GM18498 (cell line): ENCODE data around the gene ANAPC15.
"Not testable (repeated sequence)": the region's sequence is repeated elsewhere in the genome, so short reads cannot be mapped to it uniquely, and the experiment has no call there.

ENCODE experiments used
- ATAC-seq: cut with Tn5 transposase; IDR thresholded peaks from one replicate; pipeline ENCODE4 v1.9.1; 2021; ENCODE audit warnings: mild to moderate bottlenecking, moderate library complexity; ENCODE audit not compliant: unreplicated experiment

The ANAPC15 gene

GRCh38 chr11:72112143-72112977 lies at the start of gene ANAPC15:
ANAPC15 (minus strand) TSS chr11:72112695; CDS start chr11:72111276, 1,419 bp downstream.
- ATAC-seq, result peak; percentile 89

GRCh38 chr11:72160319-72160718 lies 47.8 kb upstream of the ANAPC15 start:
- no peak for ATAC-seq

DNA sequence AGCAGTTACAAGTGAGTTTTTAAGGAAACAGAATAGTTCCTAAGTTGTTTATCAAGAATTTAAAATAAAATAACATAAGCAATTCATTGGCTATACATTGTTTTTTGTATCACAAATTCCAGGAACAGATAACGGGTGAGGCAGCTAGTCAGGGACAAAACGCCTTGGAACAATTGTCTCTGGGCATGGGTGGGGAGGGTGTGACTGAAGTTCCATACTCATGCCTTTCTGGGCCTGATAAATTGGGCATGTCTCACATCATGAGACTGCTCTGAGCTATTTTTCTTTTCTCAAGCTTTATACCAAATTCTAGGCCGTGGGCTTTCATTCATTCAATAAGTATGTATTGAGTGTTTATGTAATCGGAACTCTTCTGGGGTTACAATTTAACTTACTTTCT lies 44.6 kb upstream of the ANAPC15 start:
- ATAC-seq, result no peak

GRCh38 chr11:72155751-72156150 lies 43.3 kb upstream of the ANAPC15 start:
- no peak for ATAC-seq

DNA sequence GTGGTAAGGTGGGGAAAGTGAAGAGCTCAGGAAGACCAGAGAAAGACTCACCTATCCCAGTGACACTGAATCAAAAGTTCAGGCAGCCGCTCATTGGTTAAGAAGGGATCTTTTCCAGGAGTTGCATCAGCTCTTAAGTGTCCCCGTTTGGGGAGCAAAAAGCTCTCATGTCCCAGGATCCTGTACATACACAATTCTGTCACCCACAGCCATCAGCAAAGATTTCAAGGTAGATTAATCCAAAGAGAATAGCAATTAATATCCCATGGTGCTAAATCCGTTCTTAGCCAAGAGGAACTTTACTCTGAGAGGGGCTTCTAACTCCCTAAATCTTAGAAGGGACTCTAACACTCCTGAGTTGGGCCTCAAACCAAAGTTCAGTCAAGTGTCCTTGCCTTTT lies 42.3 kb upstream of the ANAPC15 start:
- no peak for ATAC-seq

DNA sequence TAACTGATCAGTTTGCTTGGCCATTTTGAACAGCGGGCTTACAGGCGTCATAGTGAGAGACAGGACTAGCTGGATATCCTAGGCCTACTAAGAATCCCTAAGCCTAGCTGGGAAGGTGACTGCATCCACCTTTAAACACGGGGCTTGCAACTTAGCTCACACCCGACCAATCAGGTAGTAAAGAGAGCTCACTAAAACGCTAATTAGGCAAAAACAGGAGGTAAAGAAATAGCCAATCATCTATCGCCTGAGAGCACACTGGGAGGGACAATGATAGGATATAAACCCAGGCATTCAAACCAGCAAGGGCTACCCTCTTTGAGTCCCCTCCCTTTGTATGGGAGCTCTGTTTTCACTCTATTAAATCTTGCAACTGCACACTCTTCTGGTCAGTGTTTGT lies 41.4 kb upstream of the ANAPC15 start:
- not testable (repeated sequence) for ATAC-seq

DNA sequence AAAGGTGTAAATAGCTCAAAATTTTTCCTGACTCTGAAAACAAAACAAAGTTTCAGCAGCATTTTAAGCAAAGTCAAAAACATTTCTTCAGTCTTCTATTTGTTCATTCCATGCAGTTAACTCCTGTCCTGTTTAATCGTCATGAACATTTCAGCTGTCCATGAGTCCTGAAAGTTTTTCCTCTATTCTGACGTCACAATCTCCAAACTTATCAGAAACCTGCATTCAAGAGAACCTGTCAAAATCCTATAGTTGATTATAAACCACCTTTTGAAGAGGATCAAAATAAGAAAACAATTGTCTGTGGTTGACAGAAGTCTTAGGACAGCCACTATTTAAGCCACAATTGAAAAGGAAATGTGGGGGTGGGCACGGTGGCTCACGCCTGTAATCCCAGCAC lies 38.4 kb upstream of the ANAPC15 start:
- no peak for ATAC-seq

DNA sequence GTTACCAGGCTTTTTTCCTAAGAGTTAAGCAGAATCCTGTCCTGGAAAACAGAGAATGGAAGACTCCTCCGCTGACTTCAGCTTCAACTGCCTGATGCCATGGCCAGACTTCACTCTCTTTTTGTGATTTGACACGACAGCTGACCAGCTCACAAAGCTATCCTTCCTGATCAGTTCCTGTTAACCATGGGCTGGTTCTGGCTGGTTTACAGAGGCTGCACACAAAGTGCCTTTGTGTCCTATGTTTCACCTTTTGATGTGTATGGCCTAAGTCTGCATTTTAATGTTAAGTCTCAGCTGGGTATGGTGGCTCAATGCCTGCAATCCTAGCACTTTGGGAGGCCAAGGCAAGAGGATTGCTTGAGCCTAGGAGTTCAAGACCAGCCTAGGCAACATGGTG lies 34.1 kb upstream of the ANAPC15 start:
- no peak for ATAC-seq

- no peak for ATAC-seq
Observed at GRCh38 chr11:72144807-72145565, 32.5 kb upstream of the ANAPC15 start.

- not testable (repeated sequence) for ATAC-seq
Observed at GRCh38 chr11:72142543-72142942, 30.0 kb upstream of the ANAPC15 start.

DNA sequence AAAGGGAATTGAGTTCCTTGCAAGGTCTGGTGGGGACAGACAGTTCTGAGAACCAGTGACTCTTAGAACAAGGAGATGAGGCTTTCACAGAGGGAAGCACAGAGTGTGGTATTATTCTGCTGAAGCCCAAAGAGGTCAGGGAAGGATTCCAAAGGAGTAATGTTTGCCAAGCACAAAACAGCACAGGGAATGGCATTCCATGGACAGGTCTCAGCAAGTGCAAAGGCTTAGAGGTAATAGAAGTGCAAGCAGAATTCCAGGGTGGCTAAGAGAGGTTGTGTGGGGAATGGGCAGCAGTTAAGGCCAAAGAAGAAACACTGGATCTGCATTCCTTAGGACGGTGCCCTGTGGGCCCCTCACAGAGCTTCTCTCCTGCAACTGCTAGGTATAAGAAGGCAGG lies 29.6 kb upstream of the ANAPC15 start:
- not testable (repeated sequence) for ATAC-seq

DNA sequence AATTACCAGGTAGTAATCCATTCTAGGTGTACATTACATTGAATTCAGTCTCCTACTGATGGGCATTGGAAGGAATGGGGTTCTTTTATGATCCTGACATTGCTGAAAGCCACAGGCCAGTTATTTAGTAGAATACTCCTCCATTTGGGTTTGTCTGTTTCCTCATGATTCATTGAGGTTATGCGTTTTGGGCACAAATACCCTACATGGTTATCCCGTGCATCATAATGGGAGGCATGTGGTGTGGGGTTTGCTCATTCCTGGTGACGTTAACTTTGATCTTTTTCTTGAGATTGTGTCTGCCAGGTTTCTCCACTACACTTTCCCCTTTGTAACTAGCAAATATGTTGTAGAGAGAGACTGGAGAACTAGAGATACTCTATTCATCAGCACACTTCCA lies 28.6 kb upstream of the ANAPC15 start:
- ATAC-seq, result no peak

- no peak for ATAC-seq
Observed at GRCh38 chr11:72140661-72141060, 28.2 kb upstream of the ANAPC15 start.

DNA sequence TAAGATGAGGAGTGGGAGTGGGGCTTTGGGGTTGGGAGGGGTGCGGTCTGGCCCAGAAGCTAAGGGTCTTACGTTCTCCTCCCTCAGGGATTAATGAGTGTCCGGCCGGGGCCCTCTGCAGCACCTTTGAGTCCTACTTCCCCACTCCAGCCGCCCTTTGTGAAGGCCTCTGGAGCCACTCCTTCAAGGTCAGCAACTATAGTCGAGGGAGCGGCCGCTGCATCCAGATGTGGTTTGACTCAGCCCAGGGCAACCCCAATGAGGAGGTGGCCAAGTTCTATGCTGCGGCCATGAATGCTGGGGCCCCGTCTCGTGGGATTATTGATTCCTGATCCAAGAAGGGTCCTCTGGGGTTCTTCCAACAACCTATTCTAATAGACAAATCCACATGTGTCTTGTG lies 27.0 kb upstream of the ANAPC15 start:
- no peak for ATAC-seq

DNA sequence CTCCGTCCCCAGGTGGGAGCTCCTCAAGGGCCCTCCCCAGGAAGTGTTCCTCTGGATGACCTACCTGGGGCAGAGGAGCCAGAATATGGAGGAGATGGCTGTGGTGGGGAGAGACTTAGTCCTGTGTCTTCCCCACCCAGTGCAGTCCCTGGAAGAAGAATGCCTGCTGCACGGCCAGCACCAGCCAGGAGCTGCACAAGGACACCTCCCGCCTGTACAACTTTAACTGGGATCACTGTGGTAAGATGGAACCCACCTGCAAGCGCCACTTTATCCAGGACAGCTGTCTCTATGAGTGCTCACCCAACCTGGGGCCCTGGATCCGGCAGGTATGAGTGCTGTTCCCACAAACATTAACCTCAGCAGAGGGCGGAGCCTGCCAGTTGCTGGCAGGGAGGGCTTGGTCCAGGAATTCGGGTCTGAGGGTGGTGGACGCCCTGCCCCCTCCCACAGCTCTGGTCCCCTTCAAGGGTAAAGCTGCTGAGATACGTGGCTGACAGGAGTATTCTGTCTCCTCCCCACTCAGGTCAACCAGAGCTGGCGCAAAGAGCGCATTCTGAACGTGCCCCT lies 26.4 kb upstream of the ANAPC15 start:
- ATAC-seq, result no peak

- ATAC-seq, result no peak
Observed at GRCh38 chr11:72136684-72137262, 24.3 kb upstream of the ANAPC15 start.

- ATAC-seq, result no peak
Observed at GRCh38 chr11:72135891-72136683, 23.6 kb upstream of the ANAPC15 start.

GRCh38 chr11:72135473-72135872 lies 23.0 kb upstream of the ANAPC15 start, which contains the start of gene FOLR3:
FOLR3 (plus strand) TSS chr11:72135725; CDS start chr11:72135953, 228 bp downstream.
- ATAC-seq, result not testable (repeated sequence)

DNA sequence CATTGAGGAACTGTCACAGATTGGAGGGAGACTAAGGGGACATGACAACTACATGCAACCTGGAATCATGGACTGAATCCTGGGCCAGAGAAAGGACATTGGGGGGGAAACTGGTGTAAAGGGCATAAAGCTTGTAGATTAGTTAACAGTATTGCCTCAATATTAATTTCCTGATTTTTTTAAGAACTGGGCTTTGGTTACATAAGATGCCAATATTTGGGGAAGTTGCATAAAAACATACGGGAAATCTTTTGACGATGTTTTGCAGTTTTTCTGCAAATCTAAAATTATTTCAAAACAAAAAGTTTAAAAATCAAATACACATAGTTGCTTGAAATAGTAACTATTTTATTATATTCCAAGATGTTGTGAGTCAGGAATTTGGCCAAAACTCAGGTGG lies 20.2 kb upstream of the ANAPC15 start:
- no peak for ATAC-seq

DNA sequence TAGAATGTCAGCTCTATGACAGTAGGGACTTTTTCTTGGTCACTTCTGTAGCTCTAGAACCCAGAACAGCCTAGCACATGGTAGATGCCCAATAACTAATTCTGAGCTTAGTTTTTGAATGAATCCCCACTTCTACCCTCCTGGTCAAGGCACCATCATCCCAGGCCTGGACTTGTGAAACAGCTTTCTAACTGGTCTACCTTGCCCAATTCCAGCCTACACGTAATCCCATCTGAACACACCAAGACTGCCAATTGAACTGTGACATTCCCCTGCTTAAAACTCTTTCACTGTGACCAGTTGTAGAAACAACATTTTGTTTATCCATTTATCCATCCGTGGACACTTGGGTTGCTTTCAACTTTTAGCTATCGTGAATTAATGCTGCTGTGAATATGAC lies 16.9 kb upstream of the ANAPC15 start:
- no peak for ATAC-seq

- no peak for ATAC-seq
Observed at GRCh38 chr11:72127923-72128322, 15.4 kb upstream of the ANAPC15 start.
